AG09309 (cell line): Measurements from ENCODE around the gene SUSD3.

Experiments used
- DNase-seq: peaks from one replicate; pipeline ENCODE4 v3.0.0-alpha.2; 2010; ENCODE audit warnings: low read depth
- H3K4me3 ChIP-seq: 2 replicates; pipeline ENCODE4 v1.5.1; 2011; ENCODE audit warnings: mild to moderate bottlenecking, low read depth, low read length, moderate library complexity; ENCODE audit not compliant: control insufficient read depth
- TF ChIP-seq, protein P1 (sequence below): IDR thresholded peaks from 2 replicates; pipeline ENCODE4 v1.5.1; 2011; ENCODE audit warnings: mild to moderate bottlenecking, low read depth, low read length, inconsistent platforms; ENCODE audit not compliant: insufficient read depth, control insufficient read depth; ENCODE audit errors: missing control alignments

Gene SUSD3

DNA sequence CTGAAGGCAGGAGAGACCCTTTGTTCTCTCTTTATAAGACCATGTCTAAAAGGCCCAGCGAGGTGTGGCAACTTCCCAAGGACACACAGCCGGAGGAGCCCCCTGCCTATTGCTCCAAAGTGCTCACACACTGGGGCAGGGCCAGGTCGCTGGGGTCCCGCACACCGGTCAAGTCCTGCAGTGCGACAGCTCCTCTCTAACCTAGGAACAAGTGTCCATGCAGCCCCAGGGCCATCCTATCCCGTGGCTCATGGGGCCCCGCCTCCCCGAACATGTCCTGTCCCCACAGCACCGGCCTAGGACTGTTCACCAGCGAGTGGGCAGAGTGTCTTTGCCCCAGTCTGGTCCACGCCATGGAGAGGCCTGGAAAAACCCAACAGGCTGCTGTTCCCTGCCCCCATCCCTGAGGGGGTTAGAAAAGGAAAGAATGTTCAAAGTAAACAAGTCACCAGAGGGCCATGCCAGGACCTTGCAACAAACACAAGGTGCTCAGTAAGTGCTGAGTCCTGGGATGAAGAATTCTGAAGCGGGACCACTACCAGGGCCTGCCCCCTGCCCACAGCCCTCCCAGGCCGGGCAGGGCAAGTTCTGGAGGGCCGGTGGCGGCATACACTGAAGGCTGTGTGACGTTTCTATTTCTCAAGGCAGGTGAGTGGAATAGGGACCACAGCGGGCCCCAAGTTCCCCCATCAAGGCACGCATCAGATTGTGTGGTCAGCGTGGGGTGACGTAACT lies 74.6 kb downstream of the SUSD3 start:
- H3K4me3 ChIP-seq = peak overlapping the region; percentile 93
- no peak for DNase-seq
- TF ChIP-seq, protein P1, sequence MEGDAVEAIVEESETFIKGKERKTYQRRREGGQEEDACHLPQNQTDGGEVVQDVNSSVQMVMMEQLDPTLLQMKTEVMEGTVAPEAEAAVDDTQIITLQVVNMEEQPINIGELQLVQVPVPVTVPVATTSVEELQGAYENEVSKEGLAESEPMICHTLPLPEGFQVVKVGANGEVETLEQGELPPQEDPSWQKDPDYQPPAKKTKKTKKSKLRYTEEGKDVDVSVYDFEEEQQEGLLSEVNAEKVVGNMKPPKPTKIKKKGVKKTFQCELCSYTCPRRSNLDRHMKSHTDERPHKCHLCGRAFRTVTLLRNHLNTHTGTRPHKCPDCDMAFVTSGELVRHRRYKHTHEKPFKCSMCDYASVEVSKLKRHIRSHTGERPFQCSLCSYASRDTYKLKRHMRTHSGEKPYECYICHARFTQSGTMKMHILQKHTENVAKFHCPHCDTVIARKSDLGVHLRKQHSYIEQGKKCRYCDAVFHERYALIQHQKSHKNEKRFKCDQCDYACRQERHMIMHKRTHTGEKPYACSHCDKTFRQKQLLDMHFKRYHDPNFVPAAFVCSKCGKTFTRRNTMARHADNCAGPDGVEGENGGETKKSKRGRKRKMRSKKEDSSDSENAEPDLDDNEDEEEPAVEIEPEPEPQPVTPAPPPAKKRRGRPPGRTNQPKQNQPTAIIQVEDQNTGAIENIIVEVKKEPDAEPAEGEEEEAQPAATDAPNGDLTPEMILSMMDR = no peak

DNA sequence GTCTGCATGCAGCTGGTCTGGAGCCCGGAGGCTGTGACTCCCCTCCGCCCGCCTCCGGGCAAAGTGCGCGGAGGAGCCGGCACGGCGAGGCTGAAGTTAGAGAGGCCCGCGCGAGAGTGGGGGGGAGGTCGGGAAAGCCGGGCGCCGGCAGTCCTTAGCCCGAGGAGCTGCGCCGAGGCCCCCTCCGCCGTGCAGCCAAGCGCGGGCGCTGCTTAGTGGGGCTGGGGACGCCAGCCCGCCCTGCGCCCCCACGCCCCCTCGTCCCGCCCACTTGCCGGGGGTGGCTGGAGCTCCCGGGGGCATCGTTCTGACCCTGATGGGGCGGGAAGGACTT lies 75.1 kb downstream of the SUSD3 start:
- H3K4me3 ChIP-seq = peak overlapping the region; percentile 93
- peak; percentile 55 for DNase-seq
- TF ChIP-seq, protein P1 = no peak

DNA sequence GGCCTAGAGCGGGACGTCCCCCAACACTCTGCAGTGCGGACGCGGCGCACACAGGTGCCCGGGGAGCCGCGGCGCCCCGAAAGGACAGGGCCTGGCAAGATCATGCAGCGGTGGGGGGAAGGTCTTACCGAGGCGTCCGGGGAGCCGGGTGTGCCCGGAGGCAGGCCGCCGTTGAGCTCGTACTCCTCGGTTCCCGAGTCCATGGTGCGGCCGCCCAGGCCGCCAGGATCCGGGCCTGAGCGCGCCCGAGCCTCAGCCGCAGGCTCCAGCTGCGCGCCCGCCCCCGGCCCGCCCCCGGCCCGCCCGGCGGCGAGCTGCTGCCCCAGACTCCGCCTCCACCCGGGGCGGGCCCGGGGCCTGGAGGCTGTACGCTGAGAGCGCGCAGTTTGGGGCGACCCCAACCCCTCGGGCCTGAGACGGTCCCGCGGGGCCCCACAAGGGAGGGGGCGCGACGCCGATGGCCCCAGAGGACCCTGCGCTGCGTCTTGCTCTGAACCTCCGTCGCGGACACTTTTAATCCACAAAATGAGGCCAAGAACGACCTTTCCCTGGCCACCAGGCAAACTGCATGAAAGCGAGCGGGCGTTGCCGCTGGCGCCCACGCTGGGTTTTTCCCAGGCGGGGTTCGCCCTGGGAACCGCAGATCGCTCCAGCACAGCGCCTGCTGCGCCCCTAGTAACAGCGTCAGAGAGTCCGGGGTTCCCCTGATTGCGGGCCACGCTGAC lies 75.7 kb downstream of the SUSD3 start, which contains the start of gene NINJ1:
Gene NINJ1 (minus strand): TSS at position 237 of the 725 bp plus-strand sequence. CDS start 34 bp downstream, at position 203.
- TF ChIP-seq, protein P1 = no peak
- peak within 1 kb of the TSS; percentile 93 for H3K4me3 ChIP-seq
- no peak for DNase-seq
